ENCODE measurements around the gene SELE.
A peak's percentile ranks its signal among the peaks of the same experiment; 100 is the strongest.
"Not testable (repeated sequence)": the region's sequence is repeated elsewhere in the genome, so short reads cannot be mapped to it uniquely, and the experiment has no call there.

SELE gene

GRCh38 chr1:169723763-169724162, 10.1 kb downstream of the SELE start:
- FAIRE-seq: no peak

- FAIRE-seq: no peak
These were observed 11.1 kb downstream of the SELE start for GRCh38 chr1:169722779-169723178.

GRCh38 chr1:169715100-169715499, 18.8 kb downstream of the SELE start:
- FAIRE-seq: not testable (repeated sequence)

GRCh38 chr1:169713090-169713489, 20.8 kb downstream of the SELE start:
- FAIRE-seq: not testable (repeated sequence)

GRCh38 chr1:169712309-169712631, 21.6 kb downstream of the SELE start:
- FAIRE-seq: no peak

GRCh38 chr1:169711469-169712308, 22.2 kb downstream of the SELE start, which contains the start of gene SELL:
Gene SELL, minus strand, starts transcription at chr1:169711620. Its CDS starts 122 bp downstream, at chr1:169711498.
- peak; percentile 90 for FAIRE-seq

- FAIRE-seq: no peak
These were observed 25.2 kb downstream of the SELE start for GRCh38 chr1:169708647-169709046.

GRCh38 chr1:169707912-169708604, 25.8 kb downstream of the SELE start:
- no peak for FAIRE-seq

- FAIRE-seq: no peak
These were observed 29.1 kb downstream of the SELE start for GRCh38 chr1:169704797-169705196.

- FAIRE-seq: no peak
These were observed 32.4 kb downstream of the SELE start for GRCh38 chr1:169701261-169702005.

GRCh38 chr1:169699707-169700106, 34.2 kb downstream of the SELE start:
- no peak for FAIRE-seq

GRCh38 chr1:169698976-169699375, 34.9 kb downstream of the SELE start:
- no peak for FAIRE-seq

GRCh38 chr1:169697755-169698154, 36.1 kb downstream of the SELE start:
- FAIRE-seq: no peak

- FAIRE-seq: no peak
These were observed 37.4 kb downstream of the SELE start for GRCh38 chr1:169696273-169697100.

- FAIRE-seq: no peak
These were observed 39.4 kb downstream of the SELE start for GRCh38 chr1:169694304-169695075.

GRCh38 chr1:169692756-169693460, 41.0 kb downstream of the SELE start:
- no peak for FAIRE-seq

GRCh38 chr1:169690489-169690888, 43.4 kb downstream of the SELE start:
- FAIRE-seq: no peak

GRCh38 chr1:169689395-169689794, 44.5 kb downstream of the SELE start:
- no peak for FAIRE-seq

GRCh38 chr1:169688377-169688776, 45.5 kb downstream of the SELE start:
- FAIRE-seq: not testable (repeated sequence)

- no peak for FAIRE-seq
These were observed 50.2 kb downstream of the SELE start for GRCh38 chr1:169683661-169684060.

- not testable (repeated sequence) for FAIRE-seq
These were observed 50.7 kb downstream of the SELE start for GRCh38 chr1:169683168-169683567.
